Liver (tissue), 9 donors: Measurements from ENCODE around the gene AGT. TPM values are rescaled to one million over a fixed set of nuclear protein-coding genes. Genes with fewer than 3 reads are reported as not detected.

Experiments
- DNase-seq: peaks from one replicate; pipeline ENCODE4 v3.0.0-alpha.2; 2017; ENCODE audit warnings: low spot score
- H3K27ac ChIP-seq, 2 donors: one replicate each; pipeline ENCODE4 v1.7.0; 2013; ENCODE audit warnings: inconsistent platforms in 2 of 2, low read length in 2 of 2, control low read depth in 1 of 2, low read depth in 1 of 2, mild to moderate bottlenecking in 1 of 2
- H3K27me3 ChIP-seq, 4 donors: one replicate each; pipeline versions ENCODE4 v1.6.1 to v1.7.0; 2013; ENCODE audit warnings: low read length in 3 of 4, inconsistent platforms in 1 of 4, mild to moderate bottlenecking in 1 of 4, moderate library complexity in 1 of 4; ENCODE audit not compliant: control insufficient read depth in 4 of 4, insufficient read depth in 4 of 4
- H3K36me3 ChIP-seq, 4 donors: one replicate each; pipeline versions ENCODE4 v1.6.1 to v1.7.0; 2013; ENCODE audit warnings: low read length in 3 of 4, mild to moderate bottlenecking in 3 of 4, low read depth in 1 of 4, moderate library complexity in 1 of 4; ENCODE audit not compliant: control insufficient read depth in 4 of 4, insufficient read depth in 3 of 4
- H3K4me1 ChIP-seq, 4 donors: one replicate each; pipeline versions ENCODE4 v1.6.1 to v1.7.0; 2013; ENCODE audit warnings: low read length in 3 of 4, mild to moderate bottlenecking in 3 of 4, moderate library complexity in 1 of 4; ENCODE audit not compliant: control insufficient read depth in 4 of 4, insufficient read depth in 4 of 4
- H3K4me3 ChIP-seq, 3 donors: one replicate each; pipeline versions ENCODE4 v1.6.1 to v1.7.0; 2013; ENCODE audit warnings: low read length in 3 of 3, control low read depth in 1 of 3, low read depth in 1 of 3, mild to moderate bottlenecking in 1 of 3
- H3K9ac ChIP-seq, 2 donors: one replicate each; pipeline ENCODE4 v1.7.0; 2013; ENCODE audit warnings: low read length in 2 of 2, mild to moderate bottlenecking in 2 of 2, moderate library complexity in 2 of 2, control low read depth in 1 of 2, low read depth in 1 of 2
- H3K9me3 ChIP-seq, 4 donors: one replicate each; pipeline versions ENCODE4 v1.6.1 to v1.7.0; 2013; ENCODE audit warnings: low read length in 3 of 4; ENCODE audit not compliant: control insufficient read depth in 4 of 4
- EGR1 ChIP-seq, 2 donors: IDR thresholded peaks; 2 replicates each; pipeline ENCODE4 v1.6.1; 2016 to 2018; ENCODE audit warnings: antibody characterized with exemption in 2 of 2, low read depth in 2 of 2
- FOXA1 ChIP-seq: IDR thresholded peaks from 2 replicates; pipeline ENCODE4 v1.6.1; 2016; ENCODE audit warnings: antibody characterized with exemption
- GABPA ChIP-seq, 2 donors: IDR thresholded peaks in 1 of 2; conservative IDR thresholded peaks in 1 of 2; 2 replicates each; pipeline ENCODE4 v1.6.1; 2016; ENCODE audit warnings: antibody characterized with exemption in 2 of 2, mild to moderate bottlenecking in 1 of 2, moderate library complexity in 1 of 2
- HNF4G ChIP-seq: IDR thresholded peaks from 2 replicates; pipeline ENCODE4 v1.6.1; 2016; ENCODE audit warnings: antibody characterized with exemption
- JUND ChIP-seq, 2 donors: IDR thresholded peaks; 2 replicates each; pipeline ENCODE4 v1.6.1; 2016; ENCODE audit warnings: antibody characterized with exemption in 2 of 2
- MAX ChIP-seq: IDR thresholded peaks from 2 replicates; pipeline ENCODE4 v1.6.1; 2016; ENCODE audit warnings: antibody characterized with exemption
- NR2F2 ChIP-seq: IDR thresholded peaks from 2 replicates; pipeline ENCODE4 v1.6.1; 2016; ENCODE audit warnings: antibody characterized with exemption
- RAD21 ChIP-seq, 2 donors: IDR thresholded peaks; 2 replicates each; pipeline ENCODE4 v1.6.1; 2016; ENCODE audit warnings: antibody characterized with exemption in 2 of 2, mild to moderate bottlenecking in 2 of 2
- RXRA ChIP-seq, 2 donors: IDR thresholded peaks; 2 replicates each; pipeline ENCODE4 v1.6.1; 2017 to 2018; ENCODE audit warnings: antibody characterized with exemption in 2 of 2, mild to moderate bottlenecking in 1 of 2
- SP1 ChIP-seq: IDR thresholded peaks from 2 replicates; pipeline ENCODE4 v1.6.1; 2018; ENCODE audit warnings: antibody characterized with exemption, mild to moderate bottlenecking
- TAF1 ChIP-seq: conservative IDR thresholded peaks from 2 replicates; pipeline ENCODE4 v1.6.1; 2016; ENCODE audit warnings: antibody characterized with exemption, mild to moderate bottlenecking
- YY1 ChIP-seq: IDR thresholded peaks from 2 replicates; pipeline ENCODE4 v1.6.1; 2016; ENCODE audit warnings: antibody characterized with exemption, mild to moderate bottlenecking
- ZBTB33 ChIP-seq: IDR thresholded peaks from 2 replicates; pipeline ENCODE4 v1.6.1; 2016; ENCODE audit warnings: antibody characterized with exemption
- WGBS: extraction: QIAGEN DNeasy Blood & Tissue Kit; methylation state at CpG from one replicate; pipeline ENCODE4 v1.1.7; 2013; 5-methylcytosine and 5-hydroxymethylcytosine counted together
- polyA plus RNA-seq, 2 donors: library from polyadenylated mRNA; stranded (reverse) in 1 of 2; unstranded in 1 of 2; fragments of 200-250 nt in 1 of 2; fragments of >200 nt in 1 of 2; fragmentation: Nextera tagmentation in 1 of 2; extraction: Ambion mirVana in 1 of 2; gene quantifications; one replicate each; pipeline versions ENCODE4 v1.2.1 to v1.2.3, GENCODE V29; 2013 to 2015
- total RNA-seq, 2 donors: library from RNA; depleted of rRNA; stranded (reverse); fragments of >200 nt; gene quantifications; one replicate each; pipeline ENCODE4 v1.2.3, GENCODE V29; 2014
- TF ChIP-seq, protein P1 (sequence below): IDR thresholded peaks from 2 replicates; pipeline ENCODE4 v1.6.1; 2016; ENCODE audit warnings: antibody characterized with exemption
- TF ChIP-seq, protein P2 (sequence below): IDR thresholded peaks from 2 replicates; pipeline ENCODE4 v1.6.1; 2016; ENCODE audit warnings: antibody characterized with exemption, mild to moderate bottlenecking
- donor health status: healthy.
- donor health status: healthy.
- donor health status: healthy.
- donor health status: healthy.
- donor health status: healthy.

AGT gene
- total and polyA plus RNA-seq, 4 donors: 1,430 to 5,119 (median 2,089) TPM

GRCh38 chr1:230705289-230706019 lies 8.5 kb downstream of the AGT start (continued):
- TF ChIP-seq ZBTB33: no peak

DNA sequence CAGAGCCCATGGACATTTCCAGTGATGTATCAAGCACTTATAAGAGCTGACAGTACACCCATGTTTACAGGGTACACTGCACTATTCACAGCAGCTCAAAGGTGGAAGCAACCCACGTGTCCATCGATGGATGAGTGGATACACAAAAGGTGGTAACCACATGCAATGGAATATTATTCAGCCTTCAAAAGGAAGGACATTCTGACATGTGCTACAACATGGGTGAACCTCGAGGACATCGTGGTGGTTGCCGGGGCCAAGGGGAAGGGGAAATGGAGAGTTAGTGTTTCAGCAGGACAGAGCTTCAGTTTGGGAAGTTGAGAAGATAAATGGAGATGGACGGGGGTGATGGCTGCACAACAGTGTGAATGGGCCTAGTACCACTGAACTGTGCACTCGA lies 9.1 kb downstream of the AGT start:
- Histone ChIP-seq H3K9ac (no peak overlapping the region), H3K36me3 (peaks cover 13 to 60% (median 42%) of the 10 kb centered on the region in 4 donors), H3K27me3 (no peaks in the 10 kb centered on the region), H3K27ac (no peak overlapping the region), H3K4me3 (no peak overlapping the region), H3K4me1 (peaks cover 2 to 39% (median 24%) of the 10 kb centered on the region in 4 donors), H3K9me3 (no peaks in the 10 kb centered on the region)
- peak; percentile 18 for TF ChIP-seq SP1
- peak in 1 of 2 donors; percentile 14 for TF ChIP-seq EGR1 (IDR thresholded peaks at IDR 0.05; ENCODE audit: low read depth in 2 of 2)
- TF ChIP-seq, protein P1, sequence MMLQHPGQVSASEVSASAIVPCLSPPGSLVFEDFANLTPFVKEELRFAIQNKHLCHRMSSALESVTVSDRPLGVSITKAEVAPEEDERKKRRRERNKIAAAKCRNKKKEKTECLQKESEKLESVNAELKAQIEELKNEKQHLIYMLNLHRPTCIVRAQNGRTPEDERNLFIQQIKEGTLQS: peak; percentile 13
- no peak for TF ChIP-seq NR2F2
- no peak for DNase-seq
- 85% methylated on average over 7 of the region's 7 CpGs for WGBS

GRCh38 chr1:230703679-230704385 lies 10.1 kb downstream of the AGT start:
- Histone ChIP-seq H3K9ac (no peak overlapping the region), H3K4me1 (peaks cover 2 to 29% (median 17%) of the 10 kb centered on the region in 4 donors), H3K9me3 (no peaks in the 10 kb centered on the region), H3K27ac (no peak overlapping the region), H3K36me3 (peaks cover 10 to 54% (median 42%) of the 10 kb centered on the region in 4 donors), H3K4me3 (no peak overlapping the region), H3K27me3 (no peaks in the 10 kb centered on the region)
- TF ChIP-seq, protein P1: peak; percentile 0
- TF ChIP-seq YY1 (no peak), TAF1 (no peak), SP1 (peak; percentile 4), NR2F2 (peak; percentile 40), RXRA (IDR thresholded peaks at IDR 0.05) (peak in 1 of 2 donors; percentile 40), EGR1 (IDR thresholded peaks at IDR 0.05; ENCODE audit: low read depth in 2 of 2) (peak in 1 of 2 donors; percentile 65), JUND (IDR thresholded peaks at IDR 0.05) (peak in 1 of 2 donors; percentile 3)
- 86% methylated on average over 8 of the region's 8 CpGs for WGBS
- DNase-seq: no peak

DNA sequence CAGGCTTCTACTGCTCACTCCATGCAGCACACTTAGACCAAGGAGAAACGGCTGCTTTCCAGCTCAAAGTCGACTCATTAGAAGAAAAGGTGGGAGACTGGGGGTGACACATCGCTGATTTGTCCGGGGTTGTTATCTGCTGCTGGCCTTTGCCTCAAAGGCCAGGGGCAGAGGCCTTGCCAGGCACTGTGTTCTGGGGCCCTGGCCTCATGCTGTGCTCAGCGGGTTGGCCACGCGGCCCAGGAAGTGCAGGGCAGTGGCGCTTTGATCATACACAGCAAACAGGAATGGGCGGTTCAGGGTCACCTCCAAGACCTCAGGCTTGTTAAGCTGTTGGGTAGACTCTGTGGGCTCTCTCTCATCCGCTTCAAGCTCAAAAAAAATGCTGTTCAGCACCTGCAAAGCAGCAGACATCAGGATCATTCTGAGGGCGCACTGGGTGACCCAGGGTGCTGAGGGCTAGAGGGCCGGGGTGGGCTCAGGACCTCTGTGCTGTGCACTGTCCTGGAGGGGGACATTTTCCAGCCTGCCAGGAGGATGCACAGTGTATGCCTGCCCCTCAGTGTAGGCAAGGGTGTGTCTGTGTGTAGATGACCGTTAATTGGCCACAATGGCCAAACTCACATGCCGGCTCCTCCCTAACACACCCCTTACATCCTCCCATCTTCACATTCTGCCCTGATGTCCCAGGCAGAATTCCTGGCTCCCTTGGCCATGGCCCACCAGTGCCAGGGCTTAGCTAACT lies 10.8 kb downstream of the AGT start:
- H3K36me3 ChIP-seq: peaks cover 10 to 54% (median 42%) of the 10 kb centered on the region in 4 donors
- H3K9me3 ChIP-seq: no peaks in the 10 kb centered on the region
- no peak overlapping the region for H3K4me3 ChIP-seq
- no peak for DNase-seq
- 62% methylated on average over 14 of the region's 14 CpGs for WGBS
- no peaks in the 10 kb centered on the region for H3K27me3 ChIP-seq
- H3K27ac ChIP-seq: no peak overlapping the region
- H3K4me1 ChIP-seq: peaks cover 1 to 23% (median 14%) of the 10 kb centered on the region in 4 donors
- no peak overlapping the region for H3K9ac ChIP-seq
- TF ChIP-seq GABPA (IDR thresholded peaks at IDR 0.05 in 1 of 2, conservative IDR thresholded peaks at IDR 0.05 in 1 of 2): no peak
- no peak for TF ChIP-seq TAF1
- TF ChIP-seq RXRA (IDR thresholded peaks at IDR 0.05): peak in 1 of 2 donors; percentile 38
- no peak for TF ChIP-seq RAD21 (IDR thresholded peaks at IDR 0.05)
- no peak for TF ChIP-seq MAX
- TF ChIP-seq FOXA1: no peak
- no peak for TF ChIP-seq HNF4G
- peak in 1 of 2 donors; percentile 18 for TF ChIP-seq JUND (IDR thresholded peaks at IDR 0.05)
- no peak for TF ChIP-seq EGR1 (IDR thresholded peaks at IDR 0.05; ENCODE audit: low read depth in 2 of 2)
- TF ChIP-seq SP1: peak; percentile 34
- TF ChIP-seq NR2F2: no peak
- TF ChIP-seq, protein P1: peak; percentile 33
- TF ChIP-seq, protein P2, sequence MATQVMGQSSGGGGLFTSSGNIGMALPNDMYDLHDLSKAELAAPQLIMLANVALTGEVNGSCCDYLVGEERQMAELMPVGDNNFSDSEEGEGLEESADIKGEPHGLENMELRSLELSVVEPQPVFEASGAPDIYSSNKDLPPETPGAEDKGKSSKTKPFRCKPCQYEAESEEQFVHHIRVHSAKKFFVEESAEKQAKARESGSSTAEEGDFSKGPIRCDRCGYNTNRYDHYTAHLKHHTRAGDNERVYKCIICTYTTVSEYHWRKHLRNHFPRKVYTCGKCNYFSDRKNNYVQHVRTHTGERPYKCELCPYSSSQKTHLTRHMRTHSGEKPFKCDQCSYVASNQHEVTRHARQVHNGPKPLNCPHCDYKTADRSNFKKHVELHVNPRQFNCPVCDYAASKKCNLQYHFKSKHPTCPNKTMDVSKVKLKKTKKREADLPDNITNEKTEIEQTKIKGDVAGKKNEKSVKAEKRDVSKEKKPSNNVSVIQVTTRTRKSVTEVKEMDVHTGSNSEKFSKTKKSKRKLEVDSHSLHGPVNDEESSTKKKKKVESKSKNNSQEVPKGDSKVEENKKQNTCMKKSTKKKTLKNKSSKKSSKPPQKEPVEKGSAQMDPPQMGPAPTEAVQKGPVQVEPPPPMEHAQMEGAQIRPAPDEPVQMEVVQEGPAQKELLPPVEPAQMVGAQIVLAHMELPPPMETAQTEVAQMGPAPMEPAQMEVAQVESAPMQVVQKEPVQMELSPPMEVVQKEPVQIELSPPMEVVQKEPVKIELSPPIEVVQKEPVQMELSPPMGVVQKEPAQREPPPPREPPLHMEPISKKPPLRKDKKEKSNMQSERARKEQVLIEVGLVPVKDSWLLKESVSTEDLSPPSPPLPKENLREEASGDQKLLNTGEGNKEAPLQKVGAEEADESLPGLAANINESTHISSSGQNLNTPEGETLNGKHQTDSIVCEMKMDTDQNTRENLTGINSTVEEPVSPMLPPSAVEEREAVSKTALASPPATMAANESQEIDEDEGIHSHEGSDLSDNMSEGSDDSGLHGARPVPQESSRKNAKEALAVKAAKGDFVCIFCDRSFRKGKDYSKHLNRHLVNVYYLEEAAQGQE: peak; percentile 7
